ENCODE results near the gene METTL3.

DNA sequence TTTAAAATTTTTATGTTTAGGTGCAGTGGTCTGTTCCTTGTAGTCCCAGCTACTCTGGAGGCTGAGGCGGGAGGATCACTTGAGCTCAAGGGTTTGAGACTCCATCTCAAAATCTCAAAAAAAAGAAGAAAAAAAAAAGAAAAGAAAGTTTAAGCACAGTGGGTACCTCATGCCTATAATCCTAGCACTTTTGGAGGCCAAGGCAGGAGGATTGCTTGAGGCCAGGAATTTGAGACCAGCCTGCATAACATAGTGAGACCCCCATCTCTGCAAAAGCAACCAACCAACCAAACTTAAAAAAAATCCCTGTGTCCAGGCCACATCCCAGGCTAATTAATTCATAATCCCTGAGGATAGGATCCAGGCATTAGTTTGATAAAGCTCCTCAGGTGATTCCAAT, 18.4 kb upstream of the METTL3 start:
- TF ChIP-seq, protein P1, sequence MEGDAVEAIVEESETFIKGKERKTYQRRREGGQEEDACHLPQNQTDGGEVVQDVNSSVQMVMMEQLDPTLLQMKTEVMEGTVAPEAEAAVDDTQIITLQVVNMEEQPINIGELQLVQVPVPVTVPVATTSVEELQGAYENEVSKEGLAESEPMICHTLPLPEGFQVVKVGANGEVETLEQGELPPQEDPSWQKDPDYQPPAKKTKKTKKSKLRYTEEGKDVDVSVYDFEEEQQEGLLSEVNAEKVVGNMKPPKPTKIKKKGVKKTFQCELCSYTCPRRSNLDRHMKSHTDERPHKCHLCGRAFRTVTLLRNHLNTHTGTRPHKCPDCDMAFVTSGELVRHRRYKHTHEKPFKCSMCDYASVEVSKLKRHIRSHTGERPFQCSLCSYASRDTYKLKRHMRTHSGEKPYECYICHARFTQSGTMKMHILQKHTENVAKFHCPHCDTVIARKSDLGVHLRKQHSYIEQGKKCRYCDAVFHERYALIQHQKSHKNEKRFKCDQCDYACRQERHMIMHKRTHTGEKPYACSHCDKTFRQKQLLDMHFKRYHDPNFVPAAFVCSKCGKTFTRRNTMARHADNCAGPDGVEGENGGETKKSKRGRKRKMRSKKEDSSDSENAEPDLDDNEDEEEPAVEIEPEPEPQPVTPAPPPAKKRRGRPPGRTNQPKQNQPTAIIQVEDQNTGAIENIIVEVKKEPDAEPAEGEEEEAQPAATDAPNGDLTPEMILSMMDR (IDR thresholded peaks at IDR 0.05 in 4 of 5, conservative IDR thresholded peaks at IDR 0.05 in 1 of 5) = no peak
- TF ChIP-seq POLR2A (IDR thresholded peaks at IDR 0.05) = no peak

All from gastrocnemius medialis (tissue), 4 donors.